DND-41 (cell line): ENCODE measurements around the gene ALX1.
A peak's percentile ranks its signal among the peaks of the same experiment; 100 is the strongest.
"Not testable (repeated sequence)": the region's sequence is repeated elsewhere in the genome, so short reads cannot be mapped to it uniquely, and the experiment has no call there.

ENCODE experiments used
- ATAC-seq: fragments of 200-7000 bp; cut with Tn5 transposase; 3 replicates; pipeline ENCODE4 v1.9.1; 2021; ENCODE audit warnings: low read depth; ENCODE audit not compliant: insufficient read depth
- DNase-seq: peaks from one replicate; pipeline ENCODE4 v3.0.0-alpha.2; 2020
- H2AFZ ChIP-seq: 2 replicates; pipeline ENCODE4 v1.6.0; 2012; ENCODE audit warnings: low read depth, low read length
- H3K27ac ChIP-seq: 2 replicates; pipeline ENCODE4 v1.5.1; 2012; ENCODE audit warnings: low read length, inconsistent platforms
- H3K27me3 ChIP-seq: fragments of 200-600 bp; sonication (generic); 2 replicates; pipeline ENCODE4 v1.6.0; 2012; ENCODE audit warnings: low read length, mild to moderate bottlenecking, inconsistent platforms; ENCODE audit not compliant: insufficient read depth, poor library complexity
- H3K36me3 ChIP-seq: 2 replicates; pipeline ENCODE4 v1.5.1; 2012; ENCODE audit warnings: low read length, inconsistent platforms; ENCODE audit not compliant: insufficient read depth
- H3K4me1 ChIP-seq: 2 replicates; pipeline ENCODE4 v1.5.1; 2012; ENCODE audit warnings: mild to moderate bottlenecking, low read length; ENCODE audit not compliant: insufficient read depth
- H3K4me2 ChIP-seq: 2 replicates; pipeline ENCODE4 v1.6.0; 2012; ENCODE audit warnings: mild to moderate bottlenecking, moderate library complexity, low read length, inconsistent platforms; ENCODE audit not compliant: insufficient read depth
- H3K4me3 ChIP-seq, 2 experiments: fragments of 200-600 bp in 1 of 2; shearing (Covaris generic) in 1 of 2; 2 replicates each; pipeline ENCODE4 v1.5.1; 2012 to 2016; ENCODE audit warnings: inconsistent platforms in 2 of 2, low read length in 2 of 2, mild to moderate bottlenecking in 2 of 2, low read depth in 1 of 2, moderate library complexity in 1 of 2
- H3K79me2 ChIP-seq: 2 replicates; pipeline ENCODE4 v1.6.0; 2012; ENCODE audit warnings: low read length, inconsistent platforms; ENCODE audit not compliant: insufficient read depth
- H3K9ac ChIP-seq: 2 replicates; pipeline ENCODE4 v1.6.0; 2012; ENCODE audit warnings: low read depth, mild to moderate bottlenecking, inconsistent platforms, low read length, moderate library complexity
- H3K9me3 ChIP-seq: 2 replicates; pipeline ENCODE4 v1.5.1; 2012; ENCODE audit warnings: low read length, moderate library complexity, mild to moderate bottlenecking, inconsistent platforms; ENCODE audit not compliant: insufficient read depth, severe bottlenecking
- H4K20me1 ChIP-seq: 2 replicates; pipeline ENCODE4 v1.6.0; 2012; ENCODE audit warnings: low read length; ENCODE audit not compliant: insufficient read depth
- EZH2 ChIP-seq: IDR thresholded peaks from 3 replicates; pipeline ENCODE4 v1.6.1; 2012; ENCODE audit warnings: borderline replicate concordance, low read depth, mild to moderate bottlenecking, moderate library complexity, low read length, inconsistent platforms; ENCODE audit not compliant: severe bottlenecking
- TF ChIP-seq, protein P1 (sequence below): IDR thresholded peaks from 2 replicates; pipeline ENCODE4 v1.5.1; 2012; ENCODE audit warnings: borderline replicate concordance, low read length, moderate library complexity, mild to moderate bottlenecking; ENCODE audit not compliant: poor library complexity, severe bottlenecking; ENCODE audit errors: extremely low read depth

ALX1 gene

GRCh38 chr12:85308374-85308773, 28.4 kb downstream of the ALX1 start:
- DNase-seq (no peak), ATAC-seq (no peak)
- no peaks in the 10 kb centered on the region for H3K9me3 ChIP-seq
- H3K4me1 ChIP-seq, result no peaks in the 10 kb centered on the region
- H3K36me3 ChIP-seq, result no peaks in the 10 kb centered on the region
- no peaks in the 10 kb centered on the region for H4K20me1 ChIP-seq
- H3K27ac ChIP-seq, result no peak overlapping the region
- no peaks in the 10 kb centered on the region for H3K27me3 ChIP-seq
- no peak overlapping the region for H3K9ac ChIP-seq
- H3K4me2 ChIP-seq, result no peak overlapping the region
- no peaks in the 10 kb centered on the region for H3K79me2 ChIP-seq
- TF ChIP-seq EZH2, result no peak
- TF ChIP-seq, protein P1, sequence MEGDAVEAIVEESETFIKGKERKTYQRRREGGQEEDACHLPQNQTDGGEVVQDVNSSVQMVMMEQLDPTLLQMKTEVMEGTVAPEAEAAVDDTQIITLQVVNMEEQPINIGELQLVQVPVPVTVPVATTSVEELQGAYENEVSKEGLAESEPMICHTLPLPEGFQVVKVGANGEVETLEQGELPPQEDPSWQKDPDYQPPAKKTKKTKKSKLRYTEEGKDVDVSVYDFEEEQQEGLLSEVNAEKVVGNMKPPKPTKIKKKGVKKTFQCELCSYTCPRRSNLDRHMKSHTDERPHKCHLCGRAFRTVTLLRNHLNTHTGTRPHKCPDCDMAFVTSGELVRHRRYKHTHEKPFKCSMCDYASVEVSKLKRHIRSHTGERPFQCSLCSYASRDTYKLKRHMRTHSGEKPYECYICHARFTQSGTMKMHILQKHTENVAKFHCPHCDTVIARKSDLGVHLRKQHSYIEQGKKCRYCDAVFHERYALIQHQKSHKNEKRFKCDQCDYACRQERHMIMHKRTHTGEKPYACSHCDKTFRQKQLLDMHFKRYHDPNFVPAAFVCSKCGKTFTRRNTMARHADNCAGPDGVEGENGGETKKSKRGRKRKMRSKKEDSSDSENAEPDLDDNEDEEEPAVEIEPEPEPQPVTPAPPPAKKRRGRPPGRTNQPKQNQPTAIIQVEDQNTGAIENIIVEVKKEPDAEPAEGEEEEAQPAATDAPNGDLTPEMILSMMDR, result no peak
- no peak overlapping the region for H2AFZ ChIP-seq
- no peak overlapping the region for H3K4me3 ChIP-seq

GRCh38 chr12:85309125-85309566, 29.1 kb downstream of the ALX1 start:
- ATAC-seq, result no peak
- Histone ChIP-seq H3K9me3 (no peaks in the 10 kb centered on the region), H3K9ac (no peak overlapping the region), H3K27me3 (no peaks in the 10 kb centered on the region), H2AFZ (no peak overlapping the region), H3K4me2 (no peak overlapping the region), H3K36me3 (no peaks in the 10 kb centered on the region), H3K4me3 (no peak overlapping the region), H3K27ac (no peak overlapping the region), H3K4me1 (no peaks in the 10 kb centered on the region), H4K20me1 (no peaks in the 10 kb centered on the region), H3K79me2 (no peaks in the 10 kb centered on the region)
- no peak for DNase-seq
- TF ChIP-seq, protein P1, result no peak
- TF ChIP-seq EZH2, result no peak

- Histone ChIP-seq H3K4me3 (no peak overlapping the region), H3K27me3 (no peaks in the 10 kb centered on the region), H3K9me3 (no peaks in the 10 kb centered on the region), H3K27ac (no peak overlapping the region), H3K4me2 (no peak overlapping the region), H3K36me3 (no peaks in the 10 kb centered on the region), H3K9ac (no peak overlapping the region), H3K4me1 (no peaks in the 10 kb centered on the region), H2AFZ (no peak overlapping the region), H3K79me2 (no peaks in the 10 kb centered on the region), H4K20me1 (no peaks in the 10 kb centered on the region)
- DNase-seq, result no peak
- ATAC-seq, result no peak
- TF ChIP-seq, protein P1, result no peak
- TF ChIP-seq EZH2, result no peak
Observed at GRCh38 chr12:85310025-85310424, 30.0 kb downstream of the ALX1 start.

- Histone ChIP-seq H3K9me3 (no peaks in the 10 kb centered on the region), H3K9ac (no peak overlapping the region), H2AFZ (no peak overlapping the region), H3K79me2 (no peaks in the 10 kb centered on the region), H3K27ac (no peak overlapping the region), H3K4me2 (no peak overlapping the region), H3K4me3 (no peak overlapping the region), H3K27me3 (no peaks in the 10 kb centered on the region), H3K4me1 (no peaks in the 10 kb centered on the region), H4K20me1 (no peaks in the 10 kb centered on the region), H3K36me3 (no peaks in the 10 kb centered on the region)
- TF ChIP-seq EZH2, result no peak
- TF ChIP-seq, protein P1, result peak; percentile 20
- DNase-seq, result no peak
- ATAC-seq, result no peak
Observed at GRCh38 chr12:85310456-85311076, 30.5 kb downstream of the ALX1 start.

GRCh38 chr12:85317866-85318636, 38.0 kb downstream of the ALX1 start:
- H4K20me1 ChIP-seq, H2AFZ ChIP-seq, H3K4me2 ChIP-seq, H3K9me3 ChIP-seq, H3K4me3 ChIP-seq, H3K27ac ChIP-seq, H3K36me3 ChIP-seq, ATAC-seq, H3K9ac ChIP-seq, H3K79me2 ChIP-seq, H3K4me1 ChIP-seq, H3K27me3 ChIP-seq, DNase-seq: not testable (repeated sequence)
